Measurements from ENCODE around the gene AGAP1.

AGAP1 gene

GRCh38 chr2:235719146-235719942 lies 225.5 kb downstream of the AGAP1 start:
- DNase-seq: no peak

- no peak for DNase-seq
These were observed 227.8 kb downstream of the AGAP1 start for GRCh38 chr2:235721625-235722024.

GRCh38 chr2:235722869-235723268 lies 229.0 kb downstream of the AGAP1 start:
- no peak for DNase-seq

GRCh38 chr2:235723371-235723770 lies 229.5 kb downstream of the AGAP1 start:
- no peak for DNase-seq

GRCh38 chr2:235723811-235724465 lies 230.1 kb downstream of the AGAP1 start:
- no peak for DNase-seq

- no peak for DNase-seq
These were observed 231.2 kb downstream of the AGAP1 start for GRCh38 chr2:235725016-235725489.

GRCh38 chr2:235725841-235726240 lies 232.0 kb downstream of the AGAP1 start:
- DNase-seq: no peak

GRCh38 chr2:235726554-235726953 lies 232.7 kb downstream of the AGAP1 start:
- no peak for DNase-seq

GRCh38 chr2:235727174-235727573 lies 233.3 kb downstream of the AGAP1 start:
- DNase-seq: no peak

GRCh38 chr2:235727891-235728799 lies 234.3 kb downstream of the AGAP1 start:
- no peak for DNase-seq

GRCh38 chr2:235728800-235729556 lies 235.1 kb downstream of the AGAP1 start:
- no peak for DNase-seq

GRCh38 chr2:235729557-235729947 lies 235.7 kb downstream of the AGAP1 start:
- no peak for DNase-seq

- no peak for DNase-seq
These were observed 236.3 kb downstream of the AGAP1 start for GRCh38 chr2:235730115-235730514.

- no peak for DNase-seq
These were observed 239.9 kb downstream of the AGAP1 start for GRCh38 chr2:235733761-235734160.

GRCh38 chr2:235734168-235734567 lies 240.3 kb downstream of the AGAP1 start:
- no peak for DNase-seq

- DNase-seq: no peak
These were observed 240.9 kb downstream of the AGAP1 start for GRCh38 chr2:235734688-235735231.

- DNase-seq: no peak
These were observed 243.6 kb downstream of the AGAP1 start for GRCh38 chr2:235737396-235737795.

GRCh38 chr2:235737840-235738239 lies 244.0 kb downstream of the AGAP1 start:
- no peak for DNase-seq

GRCh38 chr2:235739704-235740415 lies 246.0 kb downstream of the AGAP1 start:
- DNase-seq: no peak

- DNase-seq: no peak
These were observed 247.0 kb downstream of the AGAP1 start for GRCh38 chr2:235740821-235741220.

GRCh38 chr2:235744161-235744560 lies 250.3 kb downstream of the AGAP1 start:
- DNase-seq: no peak

- no peak for DNase-seq
These were observed 251.8 kb downstream of the AGAP1 start for GRCh38 chr2:235745597-235745996.

Measured in NCI-H226 (cell line).